Left ventricle myocardium inferior (tissue), 1 donor: ENCODE results near the gene UBR4. TPM values are rescaled to one million over a fixed set of nuclear protein-coding genes. Genes with fewer than 3 reads are reported as not detected.

Experiments
- DNase-seq: peaks from one replicate; pipeline ENCODE4 v3.0.0-alpha.2; 2020
- H3K27ac ChIP-seq: fragments of 200-600 bp; replicated peaks from 2 replicates; pipeline ENCODE4 v1.8.0; 2021
- H3K27me3 ChIP-seq: fragments of 200-600 bp; 2 replicates; pipeline ENCODE4 v1.8.0; 2021; ENCODE audit warnings: low read depth
- H3K36me3 ChIP-seq: fragments of 200-600 bp; 2 replicates; pipeline ENCODE4 v1.8.0; 2021
- H3K4me1 ChIP-seq: fragments of 200-600 bp; 2 replicates; pipeline ENCODE4 v1.8.0; 2021
- H3K4me3 ChIP-seq: fragments of 200-600 bp; 2 replicates; pipeline ENCODE4 v1.8.0; 2021; ENCODE audit warnings: mild to moderate bottlenecking, moderate library complexity
- H3K9me3 ChIP-seq: fragments of 200-600 bp; replicated peaks from 2 replicates; pipeline ENCODE4 v1.8.0; 2021
- intact Hi-C: fragments of 100-400 bp; cut with micrococcal nuclease; formaldehyde crosslinking; loops from one replicate; pipeline ENCODE4 v1.11.0; 2022
- total RNA-seq: library from RNA; stranded (reverse); fragmentation: NEBNext Ultra II Directional; extraction: Animal tissue kit (Norgen Biotek cat#: 25700); gene quantifications from one replicate; pipeline ENCODE4 v1.2.1, GENCODE V29; 2021
- TF ChIP-seq, protein P1 (sequence below): fragments of 200-600 bp; IDR thresholded peaks from 2 replicates; pipeline ENCODE4 v1.8.0; 2021; ENCODE audit warnings: antibody characterized with exemption, mild to moderate bottlenecking, borderline replicate concordance
- donor health status: DM: no; HTN: yes; CAD: no; lungs with severe emphysema.

UBR4 gene
- total RNA-seq, 1 donor from 2014 or later: 54.3 TPM

DNA sequence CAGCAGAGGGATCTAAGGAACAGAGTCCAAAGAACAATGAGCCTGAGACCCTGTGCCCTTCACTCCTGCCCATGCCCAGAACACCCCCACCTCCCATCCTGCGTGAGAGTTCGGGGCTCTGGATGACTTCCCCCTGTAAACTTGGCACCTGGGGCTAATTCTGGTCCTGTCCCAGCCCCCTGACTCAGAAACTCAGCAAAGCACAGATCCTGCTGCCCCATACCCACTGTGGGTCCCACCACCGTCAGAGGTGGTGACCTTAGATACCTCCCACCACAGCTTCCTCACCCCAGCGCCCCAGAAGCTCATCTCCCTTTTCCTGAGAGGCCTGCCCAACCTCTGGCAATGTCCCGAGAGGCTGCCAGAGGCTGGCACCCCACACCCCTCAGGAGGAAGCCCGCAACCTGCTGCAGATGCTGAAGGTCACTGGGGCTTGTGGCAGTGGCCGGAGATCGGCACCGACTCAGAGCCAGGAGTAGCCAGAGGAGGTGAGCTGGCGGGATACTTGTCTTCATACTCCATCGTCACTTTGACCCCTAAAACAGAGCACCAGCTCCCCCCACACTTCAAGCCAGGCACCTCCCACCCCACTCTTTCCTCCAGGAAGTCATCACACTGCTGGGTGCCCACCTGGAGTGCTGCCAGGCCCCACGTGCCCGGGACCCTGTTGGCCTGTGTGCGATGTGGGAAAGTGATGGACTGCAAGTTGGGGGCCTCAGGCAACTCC is 142.0 kb downstream of the UBR4 start:
- intact Hi-C loops: no loop called here
- H3K9me3 ChIP-seq: no peaks in the 10 kb centered on the region

GRCh38 chr1:19067182-19067911 is 142.7 kb downstream of the UBR4 start:
- Histone ChIP-seq H3K27ac (no peak overlapping the region), H3K4me1 (peaks cover 23% of the 10 kb centered on the region), H3K9me3 (no peaks in the 10 kb centered on the region), H3K4me3 (no peak overlapping the region), H3K36me3 (no peaks in the 10 kb centered on the region), H3K27me3 (peaks cover 4% of the 10 kb centered on the region)
- intact Hi-C loops: no loop called here
- no peak for DNase-seq
- TF ChIP-seq, protein P1, sequence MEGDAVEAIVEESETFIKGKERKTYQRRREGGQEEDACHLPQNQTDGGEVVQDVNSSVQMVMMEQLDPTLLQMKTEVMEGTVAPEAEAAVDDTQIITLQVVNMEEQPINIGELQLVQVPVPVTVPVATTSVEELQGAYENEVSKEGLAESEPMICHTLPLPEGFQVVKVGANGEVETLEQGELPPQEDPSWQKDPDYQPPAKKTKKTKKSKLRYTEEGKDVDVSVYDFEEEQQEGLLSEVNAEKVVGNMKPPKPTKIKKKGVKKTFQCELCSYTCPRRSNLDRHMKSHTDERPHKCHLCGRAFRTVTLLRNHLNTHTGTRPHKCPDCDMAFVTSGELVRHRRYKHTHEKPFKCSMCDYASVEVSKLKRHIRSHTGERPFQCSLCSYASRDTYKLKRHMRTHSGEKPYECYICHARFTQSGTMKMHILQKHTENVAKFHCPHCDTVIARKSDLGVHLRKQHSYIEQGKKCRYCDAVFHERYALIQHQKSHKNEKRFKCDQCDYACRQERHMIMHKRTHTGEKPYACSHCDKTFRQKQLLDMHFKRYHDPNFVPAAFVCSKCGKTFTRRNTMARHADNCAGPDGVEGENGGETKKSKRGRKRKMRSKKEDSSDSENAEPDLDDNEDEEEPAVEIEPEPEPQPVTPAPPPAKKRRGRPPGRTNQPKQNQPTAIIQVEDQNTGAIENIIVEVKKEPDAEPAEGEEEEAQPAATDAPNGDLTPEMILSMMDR: peak; percentile 9

More for the DNA sequence above, 142.0 kb downstream of the UBR4 start:
- TF ChIP-seq, protein P1: no peak
- Histone ChIP-seq H3K27me3 (peaks cover 4% of the 10 kb centered on the region), H3K36me3 (peaks cover 5% of the 10 kb centered on the region), H3K4me1 (peaks cover 28% of the 10 kb centered on the region), H3K27ac (no peak overlapping the region), H3K4me3 (no peak overlapping the region)
- no peak for DNase-seq

GRCh38 chr1:19066874-19067181 is 143.2 kb downstream of the UBR4 start:
- intact Hi-C loops: no loop called here

DNA sequence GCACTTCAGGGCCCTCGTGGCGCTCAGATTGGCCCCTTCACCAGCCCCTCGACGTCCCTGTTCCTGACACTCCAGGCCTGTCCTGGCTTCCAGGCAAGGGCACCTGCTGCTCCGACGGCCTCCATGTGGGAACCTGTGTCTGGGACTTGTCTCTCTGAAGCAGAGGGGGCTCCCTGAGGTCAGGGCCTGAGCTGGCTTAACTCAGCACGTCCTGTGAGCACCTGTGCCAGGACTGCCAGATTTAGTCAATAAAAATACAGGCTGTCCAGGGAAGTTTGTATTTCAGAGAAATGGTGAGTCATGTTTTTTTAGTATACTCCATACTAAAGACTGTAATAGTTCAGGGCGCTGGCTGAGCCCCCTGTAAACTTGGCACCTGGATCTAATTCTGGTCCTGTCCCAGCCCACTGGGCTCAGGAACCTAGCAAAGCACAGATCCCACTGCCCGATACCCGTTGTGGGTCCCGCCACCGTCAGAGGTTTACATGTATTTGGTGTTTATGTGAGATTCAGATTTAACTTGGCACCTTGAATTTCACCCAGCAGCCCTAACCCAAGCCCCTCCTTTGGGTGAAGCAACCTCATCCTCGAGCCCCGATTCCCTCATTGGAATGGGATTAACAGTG is 143.7 kb downstream of the UBR4 start:
- no peaks in the 10 kb centered on the region for H3K36me3 ChIP-seq
- DNase-seq: no peak
- H3K27ac ChIP-seq: no peak overlapping the region
- H3K27me3 ChIP-seq: peaks cover 4% of the 10 kb centered on the region
- H3K4me1 ChIP-seq: peaks cover 23% of the 10 kb centered on the region
- intact Hi-C loops: no loop called here
- no peaks in the 10 kb centered on the region for H3K9me3 ChIP-seq
- TF ChIP-seq, protein P1: no peak
- no peak overlapping the region for H3K4me3 ChIP-seq

More at GRCh38 chr1:19066874-19067181, 143.2 kb downstream of the UBR4 start:
- H3K4me3 ChIP-seq: no peak overlapping the region
- TF ChIP-seq, protein P1: no peak
- H3K4me1 ChIP-seq: peaks cover 23% of the 10 kb centered on the region
- DNase-seq: no peak
- peaks cover 4% of the 10 kb centered on the region for H3K27me3 ChIP-seq
- H3K36me3 ChIP-seq: no peaks in the 10 kb centered on the region
- no peak overlapping the region for H3K27ac ChIP-seq
- H3K9me3 ChIP-seq: no peaks in the 10 kb centered on the region

- Histone ChIP-seq H3K27ac (no peak overlapping the region), H3K4me1 (peaks cover 23% of the 10 kb centered on the region), H3K27me3 (peaks cover 4% of the 10 kb centered on the region), H3K36me3 (no peaks in the 10 kb centered on the region), H3K4me3 (no peak overlapping the region), H3K9me3 (no peaks in the 10 kb centered on the region)
- intact Hi-C loops: no loop called here
- DNase-seq: no peak
- TF ChIP-seq, protein P1: no peak
These were observed 144.4 kb downstream of the UBR4 start for GRCh38 chr1:19065526-19066247.
